GM12878 (cell line): ENCODE results near the gene C12orf56. TPM values are rescaled to one million over a fixed set of nuclear protein-coding genes. Genes with fewer than 3 reads are reported as not detected.

Source experiments
- ATAC-seq: fragments of 200-7000 bp; cut with Tn5 transposase; 3 replicates; pipeline ENCODE4 v1.9.1; 2020; ENCODE audit warnings: mild to moderate bottlenecking, moderate library complexity
- BruUV-seq: library from RNA; stranded (reverse); fragments of 400-500 nt; replicated peaks from 2 replicates; lab custom pipeline; 2021; lab: Mats Ljungman, UMichigan
- CTCF ChIA-PET: fragments of 300-600 bp; sonication (Branson Sonifier 250); formaldehyde crosslinking; extraction: SDS; loops from one replicate; lab custom pipeline; 2021; ENCODE audit warnings: inconsistent platforms; lab: Yijun Ruan, JAX
- POLR2A ChIA-PET: fragments of 350-600 bp; formaldehyde crosslinking; extraction: SDS; loops from one replicate; lab custom pipeline; 2021; ENCODE audit warnings: inconsistent platforms; lab: Charles Lee
- RAD21 ChIA-PET: fragments of 300-600 bp; sonication (Branson Sonifier 250); formaldehyde crosslinking; loops from one replicate; lab custom pipeline; 2023; ENCODE audit warnings: antibody characterized with exemption; ENCODE audit not compliant: unreplicated experiment; lab: Charles Lee
- SMC1A ChIA-PET: fragments of 300-600 bp; sonication (Branson Sonifier 250); formaldehyde crosslinking; loops from one replicate; lab custom pipeline; 2023; ENCODE audit not compliant: unreplicated experiment, uncharacterized antibody; lab: Charles Lee
- DNase-seq: peaks from one replicate; pipeline ENCODE4 v3.0.0-alpha.2; 2011; ENCODE audit warnings: low read depth, low spot score
- FAIRE-seq: peaks from 3 replicates; lab custom pipeline; 2011; peaks lifted over from hg19 to GRCh38; lab: Jason Lieb, UNC
- H2AFZ ChIP-seq: 2 replicates; pipeline ENCODE4 v1.6.0; 2011; ENCODE audit warnings: low read depth, low read length, control low read depth; ENCODE audit not compliant: control insufficient read depth
- H3K27ac ChIP-seq: 2 replicates; pipeline ENCODE4 v1.5.1; 2011; ENCODE audit warnings: control low read depth; ENCODE audit not compliant: control insufficient read depth, insufficient read depth
- H3K27me3 ChIP-seq, 2 experiments: replicated peaks in 1 of 2; 2 replicates each; pipeline versions ENCODE4 v1.6.0 to v1.6.1; 2011; ENCODE audit warnings: low read length in 1 of 2; ENCODE audit not compliant: control insufficient read depth in 2 of 2, insufficient read depth in 2 of 2
- H3K36me3 ChIP-seq, 2 experiments: 2 replicates each; pipeline ENCODE4 v1.5.1; 2011; ENCODE audit warnings: low read length in 1 of 2; ENCODE audit not compliant: control insufficient read depth in 2 of 2, insufficient read depth in 2 of 2
- H3K4me1 ChIP-seq: 2 replicates; pipeline ENCODE4 v1.6.1; 2011; ENCODE audit warnings: mild to moderate bottlenecking, low read length, moderate library complexity, mixed read lengths; ENCODE audit not compliant: control insufficient read depth, insufficient read depth
- H3K4me2 ChIP-seq: 2 replicates; pipeline ENCODE4 v1.6.0; 2011; ENCODE audit warnings: control low read depth; ENCODE audit not compliant: control insufficient read depth, insufficient read depth
- H3K4me3 ChIP-seq: fragments of 200-600 bp; sonication (generic); 2 replicates; pipeline ENCODE4 v1.5.1; 2016
- H3K79me2 ChIP-seq: 2 replicates; pipeline ENCODE4 v1.6.0; 2011; ENCODE audit warnings: low read length; ENCODE audit not compliant: control insufficient read depth, insufficient read depth
- H3K9ac ChIP-seq: 2 replicates; pipeline ENCODE4 v1.8.0; 2011; ENCODE audit warnings: low read length, control low read depth, mixed read lengths; ENCODE audit not compliant: control insufficient read depth, insufficient read depth
- H3K9me3 ChIP-seq: replicated peaks from 3 replicates; pipeline ENCODE4 v1.5.1; 2011; ENCODE audit warnings: mild to moderate bottlenecking, low read length; ENCODE audit not compliant: control insufficient read depth, insufficient read depth
- H4K20me1 ChIP-seq: 2 replicates; pipeline ENCODE4 v1.6.0; 2011; ENCODE audit not compliant: control insufficient read depth, insufficient read depth
- IKZF1 ChIP-seq: fragments of 450-650 bp; conservative IDR thresholded peaks from 2 replicates; pipeline ENCODE4 v1.6.1; 2017; ENCODE audit warnings: antibody characterized with exemption, mild to moderate bottlenecking
- LARP7 ChIP-seq: fragments of 450-650 bp; IDR thresholded peaks from 2 replicates; pipeline ENCODE4 v1.6.1; 2017; ENCODE audit warnings: mild to moderate bottlenecking
- NR2C1 ChIP-seq: fragments of 450-650 bp; IDR thresholded peaks from 2 replicates; pipeline ENCODE4 v1.6.1; 2017; ENCODE audit warnings: antibody characterized with exemption, mild to moderate bottlenecking, moderate library complexity
- SP1 ChIP-seq: IDR thresholded peaks from one replicate; pipeline ENCODE4 v1.6.1; 2011; ENCODE audit warnings: low read depth, low read length
- YBX1 ChIP-seq: fragments of 450-650 bp; IDR thresholded peaks from 2 replicates; pipeline ENCODE4 v1.6.1; 2016; ENCODE audit warnings: antibody characterized with exemption
- WGBS: methylation state at CpG from one replicate; pipeline ENCODE4 v1.1.6; 2016; ENCODE audit warnings: low lambda C conversion rate; ENCODE audit not compliant: insufficient replicate concordance, insufficient coverage; ENCODE audit errors: missing lambda C conversion rate; 5-methylcytosine and 5-hydroxymethylcytosine counted together
- in situ Hi-C: fragments of 300-500 bp; cut with MboI; formaldehyde crosslinking; loops from 9 replicates; pipeline ENCODE4 v1.14.3; 2018; ENCODE audit warnings: mixed read lengths
- intact Hi-C: fragments of 100-400 bp; cut with micrococcal nuclease; formaldehyde crosslinking; loops from one replicate; pipeline ENCODE4 v1.14.2; 2022; ENCODE audit not compliant: unreplicated experiment
- polyA plus RNA-seq, 11 experiments: library from polyadenylated mRNA; depleted of rRNA in 4 of 11; unstranded in 6 of 11; stranded (reverse) in 5 of 11; fragments of >200 nt; fragmentation: Nextera tagmentation in 4 of 11; fragmentation: Illumina TruSeq in 1 of 11; extraction: Ambion mirVana in 4 of 11; extraction: Trizol in 1 of 11; gene quantifications; 1 replicate in 1 of 11; 2 replicates in 10 of 11; pipeline versions ENCODE4 v1.2.1 to v1.2.3, GENCODE V29; 2011 to 2016; ENCODE audit warnings: inconsistent platforms in 2 of 11, missing spikeins in 2 of 11, low read depth in 1 of 11
- total RNA-seq, 4 experiments: library from RNA; depleted of rRNA in 3 of 4; stranded (reverse); fragments of >200 nt in 3 of 4; fragmentation: Illumina TruSeq in 1 of 4; extraction: Trizol in 1 of 4; gene quantifications; 2 replicates each; pipeline versions ENCODE4 v1.2.1 to v1.2.3, GENCODE V29; 2013 to 2021
- TF ChIP-seq, protein P1 (sequence below): fragments of 450-650 bp; IDR thresholded peaks from 2 replicates; pipeline ENCODE4 v1.6.1; 2017; ENCODE audit warnings: mild to moderate bottlenecking, moderate library complexity
- TF ChIP-seq, protein P2 (sequence below): fragments of 450-650 bp; formaldehyde crosslinking; IDR thresholded peaks from 2 replicates; pipeline ENCODE4 v1.4.0; 2020; ENCODE audit warnings: mild to moderate bottlenecking, moderate library complexity
- TF ChIP-seq, protein P3 (sequence below): IDR thresholded peaks from 2 replicates; pipeline ENCODE4 v1.6.1; 2012; ENCODE audit warnings: mild to moderate bottlenecking, low read depth, low read length
- TF ChIP-seq, protein P4 (sequence below): fragments of 450-650 bp; IDR thresholded peaks from 2 replicates; pipeline ENCODE4 v1.6.1; 2018; ENCODE audit warnings: mild to moderate bottlenecking, low read depth, moderate library complexity; ENCODE audit not compliant: partially characterized antibody

The C12orf56 gene
- total and polyA plus RNA-seq, 10 of the 15 experiments (the other 5 are each of a cell fraction or from before 2014, with no cell fraction given) = not detected

DNA sequence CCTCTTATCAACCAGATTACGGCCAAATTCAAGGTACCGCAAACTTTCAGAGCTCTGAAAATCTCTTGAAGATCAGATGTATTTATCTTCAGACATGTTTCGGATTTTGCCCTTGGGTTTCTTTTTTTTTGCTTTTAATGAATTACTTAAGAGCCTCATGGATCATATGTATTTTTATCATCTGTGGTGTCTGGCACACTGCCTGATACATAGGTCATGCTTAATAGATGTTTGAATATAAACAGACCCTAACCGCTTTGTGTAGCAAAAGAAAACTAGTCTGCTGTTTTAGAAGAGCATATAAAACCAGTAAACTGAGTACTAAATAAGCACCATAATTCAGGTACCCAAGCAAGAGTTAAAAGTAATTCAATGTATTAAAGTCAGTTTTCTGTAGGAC, 41.2 kb upstream of the C12orf56 start:
- Histone ChIP-seq H4K20me1 (no peaks in the 10 kb centered on the region), H3K27me3 (no peaks in the 10 kb centered on the region), H3K9me3 (no peaks in the 10 kb centered on the region), H3K4me3 (no peak overlapping the region), H3K36me3 (peaks cover 0 to 29% of the 10 kb centered on the region in 2 experiments), H3K9ac (no peak overlapping the region), H3K4me1 (no peaks in the 10 kb centered on the region), H3K79me2 (no peaks in the 10 kb centered on the region), H2AFZ (no peak overlapping the region), H3K27ac (no peak overlapping the region), H3K4me2 (no peak overlapping the region)
- DNase-seq (no peak), ATAC-seq (no peak), FAIRE-seq (no peak)
- ChIA-PET POLR2A (no interaction called here), SMC1A (interaction anchor here (0.8 to 1.4 kb wide), 2 partner anchors 14 to 41 kb away, joined by 3 to 4 read pairs; no protein-coding TSS in a partner anchor), RAD21 (no interaction called here), CTCF (interaction anchor here (1.0 kb wide), 2 partner anchors 10 to 175 kb away, joined by 3 to 4 read pairs; no protein-coding TSS in a partner anchor)
- in situ Hi-C loops (no loop called here), intact Hi-C loops (no loop called here)
- BruUV-seq = no TSS peak
- 94% methylated on average over 4 of the region's 4 CpGs for WGBS
- TF ChIP-seq, protein P1, sequence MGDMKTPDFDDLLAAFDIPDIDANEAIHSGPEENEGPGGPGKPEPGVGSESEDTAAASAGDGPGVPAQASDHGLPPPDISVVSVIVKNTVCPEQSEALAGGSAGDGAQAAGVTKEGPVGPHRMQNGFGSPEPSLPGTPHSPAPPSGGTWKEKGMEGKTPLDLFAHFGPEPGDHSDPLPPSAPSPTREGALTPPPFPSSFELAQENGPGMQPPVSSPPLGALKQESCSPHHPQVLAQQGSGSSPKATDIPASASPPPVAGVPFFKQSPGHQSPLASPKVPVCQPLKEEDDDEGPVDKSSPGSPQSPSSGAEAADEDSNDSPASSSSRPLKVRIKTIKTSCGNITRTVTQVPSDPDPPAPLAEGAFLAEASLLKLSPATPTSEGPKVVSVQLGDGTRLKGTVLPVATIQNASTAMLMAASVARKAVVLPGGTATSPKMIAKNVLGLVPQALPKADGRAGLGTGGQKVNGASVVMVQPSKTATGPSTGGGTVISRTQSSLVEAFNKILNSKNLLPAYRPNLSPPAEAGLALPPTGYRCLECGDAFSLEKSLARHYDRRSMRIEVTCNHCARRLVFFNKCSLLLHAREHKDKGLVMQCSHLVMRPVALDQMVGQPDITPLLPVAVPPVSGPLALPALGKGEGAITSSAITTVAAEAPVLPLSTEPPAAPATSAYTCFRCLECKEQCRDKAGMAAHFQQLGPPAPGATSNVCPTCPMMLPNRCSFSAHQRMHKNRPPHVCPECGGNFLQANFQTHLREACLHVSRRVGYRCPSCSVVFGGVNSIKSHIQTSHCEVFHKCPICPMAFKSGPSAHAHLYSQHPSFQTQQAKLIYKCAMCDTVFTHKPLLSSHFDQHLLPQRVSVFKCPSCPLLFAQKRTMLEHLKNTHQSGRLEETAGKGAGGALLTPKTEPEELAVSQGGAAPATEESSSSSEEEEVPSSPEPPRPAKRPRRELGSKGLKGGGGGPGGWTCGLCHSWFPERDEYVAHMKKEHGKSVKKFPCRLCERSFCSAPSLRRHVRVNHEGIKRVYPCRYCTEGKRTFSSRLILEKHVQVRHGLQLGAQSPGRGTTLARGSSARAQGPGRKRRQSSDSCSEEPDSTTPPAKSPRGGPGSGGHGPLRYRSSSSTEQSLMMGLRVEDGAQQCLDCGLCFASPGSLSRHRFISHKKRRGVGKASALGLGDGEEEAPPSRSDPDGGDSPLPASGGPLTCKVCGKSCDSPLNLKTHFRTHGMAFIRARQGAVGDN = no peak
- TF ChIP-seq, protein P2, sequence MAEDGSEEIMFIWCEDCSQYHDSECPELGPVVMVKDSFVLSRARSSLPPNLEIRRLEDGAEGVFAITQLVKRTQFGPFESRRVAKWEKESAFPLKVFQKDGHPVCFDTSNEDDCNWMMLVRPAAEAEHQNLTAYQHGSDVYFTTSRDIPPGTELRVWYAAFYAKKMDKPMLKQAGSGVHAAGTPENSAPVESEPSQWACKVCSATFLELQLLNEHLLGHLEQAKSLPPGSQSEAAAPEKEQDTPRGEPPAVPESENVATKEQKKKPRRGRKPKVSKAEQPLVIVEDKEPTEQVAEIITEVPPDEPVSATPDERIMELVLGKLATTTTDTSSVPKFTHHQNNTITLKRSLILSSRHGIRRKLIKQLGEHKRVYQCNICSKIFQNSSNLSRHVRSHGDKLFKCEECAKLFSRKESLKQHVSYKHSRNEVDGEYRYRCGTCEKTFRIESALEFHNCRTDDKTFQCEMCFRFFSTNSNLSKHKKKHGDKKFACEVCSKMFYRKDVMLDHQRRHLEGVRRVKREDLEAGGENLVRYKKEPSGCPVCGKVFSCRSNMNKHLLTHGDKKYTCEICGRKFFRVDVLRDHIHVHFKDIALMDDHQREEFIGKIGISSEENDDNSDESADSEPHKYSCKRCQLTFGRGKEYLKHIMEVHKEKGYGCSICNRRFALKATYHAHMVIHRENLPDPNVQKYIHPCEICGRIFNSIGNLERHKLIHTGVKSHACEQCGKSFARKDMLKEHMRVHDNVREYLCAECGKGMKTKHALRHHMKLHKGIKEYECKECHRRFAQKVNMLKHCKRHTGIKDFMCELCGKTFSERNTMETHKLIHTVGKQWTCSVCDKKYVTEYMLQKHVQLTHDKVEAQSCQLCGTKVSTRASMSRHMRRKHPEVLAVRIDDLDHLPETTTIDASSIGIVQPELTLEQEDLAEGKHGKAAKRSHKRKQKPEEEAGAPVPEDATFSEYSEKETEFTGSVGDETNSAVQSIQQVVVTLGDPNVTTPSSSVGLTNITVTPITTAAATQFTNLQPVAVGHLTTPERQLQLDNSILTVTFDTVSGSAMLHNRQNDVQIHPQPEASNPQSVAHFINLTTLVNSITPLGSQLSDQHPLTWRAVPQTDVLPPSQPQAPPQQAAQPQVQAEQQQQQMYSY (CRISPR knock-in tag) = no peak
- no peak for TF ChIP-seq LARP7
- no peak for TF ChIP-seq SP1
- TF ChIP-seq, protein P3, sequence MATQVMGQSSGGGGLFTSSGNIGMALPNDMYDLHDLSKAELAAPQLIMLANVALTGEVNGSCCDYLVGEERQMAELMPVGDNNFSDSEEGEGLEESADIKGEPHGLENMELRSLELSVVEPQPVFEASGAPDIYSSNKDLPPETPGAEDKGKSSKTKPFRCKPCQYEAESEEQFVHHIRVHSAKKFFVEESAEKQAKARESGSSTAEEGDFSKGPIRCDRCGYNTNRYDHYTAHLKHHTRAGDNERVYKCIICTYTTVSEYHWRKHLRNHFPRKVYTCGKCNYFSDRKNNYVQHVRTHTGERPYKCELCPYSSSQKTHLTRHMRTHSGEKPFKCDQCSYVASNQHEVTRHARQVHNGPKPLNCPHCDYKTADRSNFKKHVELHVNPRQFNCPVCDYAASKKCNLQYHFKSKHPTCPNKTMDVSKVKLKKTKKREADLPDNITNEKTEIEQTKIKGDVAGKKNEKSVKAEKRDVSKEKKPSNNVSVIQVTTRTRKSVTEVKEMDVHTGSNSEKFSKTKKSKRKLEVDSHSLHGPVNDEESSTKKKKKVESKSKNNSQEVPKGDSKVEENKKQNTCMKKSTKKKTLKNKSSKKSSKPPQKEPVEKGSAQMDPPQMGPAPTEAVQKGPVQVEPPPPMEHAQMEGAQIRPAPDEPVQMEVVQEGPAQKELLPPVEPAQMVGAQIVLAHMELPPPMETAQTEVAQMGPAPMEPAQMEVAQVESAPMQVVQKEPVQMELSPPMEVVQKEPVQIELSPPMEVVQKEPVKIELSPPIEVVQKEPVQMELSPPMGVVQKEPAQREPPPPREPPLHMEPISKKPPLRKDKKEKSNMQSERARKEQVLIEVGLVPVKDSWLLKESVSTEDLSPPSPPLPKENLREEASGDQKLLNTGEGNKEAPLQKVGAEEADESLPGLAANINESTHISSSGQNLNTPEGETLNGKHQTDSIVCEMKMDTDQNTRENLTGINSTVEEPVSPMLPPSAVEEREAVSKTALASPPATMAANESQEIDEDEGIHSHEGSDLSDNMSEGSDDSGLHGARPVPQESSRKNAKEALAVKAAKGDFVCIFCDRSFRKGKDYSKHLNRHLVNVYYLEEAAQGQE = no peak
- TF ChIP-seq IKZF1 = no peak
- no peak for TF ChIP-seq NR2C1
- TF ChIP-seq, protein P4, sequence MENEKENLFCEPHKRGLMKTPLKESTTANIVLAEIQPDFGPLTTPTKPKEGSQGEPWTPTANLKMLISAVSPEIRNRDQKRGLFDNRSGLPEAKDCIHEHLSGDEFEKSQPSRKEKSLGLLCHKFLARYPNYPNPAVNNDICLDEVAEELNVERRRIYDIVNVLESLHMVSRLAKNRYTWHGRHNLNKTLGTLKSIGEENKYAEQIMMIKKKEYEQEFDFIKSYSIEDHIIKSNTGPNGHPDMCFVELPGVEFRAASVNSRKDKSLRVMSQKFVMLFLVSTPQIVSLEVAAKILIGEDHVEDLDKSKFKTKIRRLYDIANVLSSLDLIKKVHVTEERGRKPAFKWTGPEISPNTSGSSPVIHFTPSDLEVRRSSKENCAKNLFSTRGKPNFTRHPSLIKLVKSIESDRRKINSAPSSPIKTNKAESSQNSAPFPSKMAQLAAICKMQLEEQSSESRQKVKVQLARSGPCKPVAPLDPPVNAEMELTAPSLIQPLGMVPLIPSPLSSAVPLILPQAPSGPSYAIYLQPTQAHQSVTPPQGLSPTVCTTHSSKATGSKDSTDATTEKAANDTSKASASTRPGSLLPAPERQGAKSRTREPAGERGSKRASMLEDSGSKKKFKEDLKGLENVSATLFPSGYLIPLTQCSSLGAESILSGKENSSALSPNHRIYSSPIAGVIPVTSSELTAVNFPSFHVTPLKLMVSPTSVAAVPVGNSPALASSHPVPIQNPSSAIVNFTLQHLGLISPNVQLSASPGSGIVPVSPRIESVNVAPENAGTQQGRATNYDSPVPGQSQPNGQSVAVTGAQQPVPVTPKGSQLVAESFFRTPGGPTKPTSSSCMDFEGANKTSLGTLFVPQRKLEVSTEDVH = no peak
- no peak for TF ChIP-seq YBX1
